Astrocyte of the spinal cord (primary cell): ENCODE results near the gene DPH7.
A peak's percentile ranks its signal among the peaks of the same experiment; 100 is the strongest.

Experiments
- DNase-seq: peaks from one replicate; pipeline ENCODE4 v3.0.0; 2011; ENCODE audit warnings: low read depth, low spot score
- H3K4me3 ChIP-seq: 2 replicates; pipeline ENCODE4 v1.5.1; 2011; ENCODE audit warnings: low read depth, mild to moderate bottlenecking, low read length, moderate library complexity
- CTCF ChIP-seq: IDR thresholded peaks from 2 replicates; pipeline ENCODE4 v1.5.1; 2012; ENCODE audit warnings: low read depth, mild to moderate bottlenecking, low read length, inconsistent platforms
- in situ Hi-C: cut with HindIII; loops from 2 replicates; pipeline ENCODE4 v1.10.0; 2017; ENCODE audit warnings: low sequenced_read_pairs

Gene DPH7

GRCh38 chr9:137588311-137588710 lies 9.6 kb upstream of the DPH7 start:
- no peak overlapping the region for H3K4me3 ChIP-seq
- TF ChIP-seq CTCF: no peak
- in situ Hi-C loops: no loop called here
- DNase-seq: no peak

- DNase-seq: no peak
- H3K4me3 ChIP-seq: no peak overlapping the region
- no peak for TF ChIP-seq CTCF
- in situ Hi-C loops: no loop called here
Observed at GRCh38 chr9:137586854-137587253, 8.1 kb upstream of the DPH7 start.

- no peak overlapping the region for H3K4me3 ChIP-seq
- in situ Hi-C loops: no loop called here
- DNase-seq: no peak
- TF ChIP-seq CTCF: no peak
Observed at GRCh38 chr9:137583957-137584356, 5.2 kb upstream of the DPH7 start.

- in situ Hi-C loops: no loop called here
- DNase-seq: no peak
- no peak overlapping the region for H3K4me3 ChIP-seq
- TF ChIP-seq CTCF: no peak
Observed at GRCh38 chr9:137583347-137583746, 4.6 kb upstream of the DPH7 start.

GRCh38 chr9:137582286-137582860 lies 3.6 kb upstream of the DPH7 start:
- peak; percentile 16 for TF ChIP-seq CTCF
- H3K4me3 ChIP-seq: no peak overlapping the region
- in situ Hi-C loops: no loop called here
- DNase-seq: no peak

- no peak for TF ChIP-seq CTCF
- H3K4me3 ChIP-seq: no peak overlapping the region
- no peak for DNase-seq
- in situ Hi-C loops: no loop called here
Observed at GRCh38 chr9:137581361-137582285, 2.9 kb upstream of the DPH7 start.
